Activated T-helper 2 cell treated with anti-CD3 and anti-CD28 coated beads, Interferon-gamma antibody, Interleukin-2, Interleukin-4, amounts not matched to agents 10 μg/mL and 5 μg/mL and 100 μg/mL, durations not matched to agents 14 hours and 24 hours and 36 hours (primary cell): ENCODE measurements around the gene CC2D2A. TPM values are rescaled to one million over a fixed set of nuclear protein-coding genes. Genes with fewer than 3 reads are reported as not detected.

Experiments used
- DNase-seq: peaks from one replicate; pipeline ENCODE4 v3.0.0; 2021; ENCODE audit warnings: low spot score
- H3K27ac Mint-ChIP-seq: one replicate; pipeline ENCODE4 v1.8.0; 2021; ENCODE audit warnings: mixed read lengths
- H3K27me3 Mint-ChIP-seq: one replicate; pipeline ENCODE4 v1.8.0; 2021; ENCODE audit warnings: low read depth, mixed read lengths
- H3K36me3 Mint-ChIP-seq: one replicate; pipeline ENCODE4 v1.8.0; 2021; ENCODE audit warnings: low read depth, mixed read lengths
- H3K4me1 Mint-ChIP-seq: one replicate; pipeline ENCODE4 v1.8.0; 2021; ENCODE audit warnings: low read depth, mixed read lengths
- H3K4me3 Mint-ChIP-seq: one replicate; pipeline ENCODE4 v1.8.0; 2021; ENCODE audit warnings: low read depth, mild to moderate bottlenecking, moderate library complexity, mixed read lengths
- H3K9me3 Mint-ChIP-seq: one replicate; pipeline ENCODE4 v1.8.0; 2021; ENCODE audit warnings: mixed read lengths
- intact Hi-C: fragments of 100-400 bp; cut with micrococcal nuclease; formaldehyde crosslinking; loops from one replicate; pipeline ENCODE4 v1.15.1; 2023
- total RNA-seq: library from RNA; stranded (reverse); gene quantifications from 2 replicates; pipeline ENCODE4 v1.2.3, GENCODE V29; 2022

CC2D2A gene
- total RNA-seq, 1 donor from 2014 or later = not detected

- Mint-ChIP-seq H3K4me3 (no peak overlapping the region), H3K27me3 (no peaks in the 10 kb centered on the region), H3K9me3 (no peaks in the 10 kb centered on the region), H3K27ac (no peak overlapping the region), H3K4me1 (no peaks in the 10 kb centered on the region), H3K36me3 (no peaks in the 10 kb centered on the region)
- intact Hi-C loops = no loop called here
- no peak for DNase-seq
These were observed 64.1 kb downstream of the CC2D2A start for GRCh38 chr4:15533817-15534216.

GRCh38 chr4:15535599-15535998 lies 65.9 kb downstream of the CC2D2A start:
- H3K36me3 Mint-ChIP-seq = no peaks in the 10 kb centered on the region
- no peak overlapping the region for H3K27ac Mint-ChIP-seq
- H3K27me3 Mint-ChIP-seq = no peaks in the 10 kb centered on the region
- no peak for DNase-seq
- H3K4me3 Mint-ChIP-seq = no peak overlapping the region
- intact Hi-C loops = no loop called here
- no peaks in the 10 kb centered on the region for H3K9me3 Mint-ChIP-seq
- no peaks in the 10 kb centered on the region for H3K4me1 Mint-ChIP-seq

- intact Hi-C loops = no loop called here
- H3K4me3 Mint-ChIP-seq = no peak overlapping the region
- H3K4me1 Mint-ChIP-seq = no peaks in the 10 kb centered on the region
- DNase-seq = no peak
- no peaks in the 10 kb centered on the region for H3K36me3 Mint-ChIP-seq
- no peak overlapping the region for H3K27ac Mint-ChIP-seq
- no peaks in the 10 kb centered on the region for H3K9me3 Mint-ChIP-seq
- no peaks in the 10 kb centered on the region for H3K27me3 Mint-ChIP-seq
These were observed 67.1 kb downstream of the CC2D2A start for GRCh38 chr4:15536552-15537499.

GRCh38 chr4:15541941-15542340 lies 72.3 kb downstream of the CC2D2A start:
- Mint-ChIP-seq H3K4me3 (no peak overlapping the region), H3K36me3 (no peaks in the 10 kb centered on the region), H3K4me1 (peaks cover 6% of the 10 kb centered on the region), H3K27me3 (no peaks in the 10 kb centered on the region), H3K27ac (no peak overlapping the region), H3K9me3 (no peaks in the 10 kb centered on the region)
- intact Hi-C loops = no loop called here
- no peak for DNase-seq

- H3K27ac Mint-ChIP-seq = no peak overlapping the region
- H3K36me3 Mint-ChIP-seq = no peaks in the 10 kb centered on the region
- H3K27me3 Mint-ChIP-seq = no peaks in the 10 kb centered on the region
- no peak for DNase-seq
- no peak overlapping the region for H3K4me3 Mint-ChIP-seq
- peaks cover 11% of the 10 kb centered on the region for H3K4me1 Mint-ChIP-seq
- no peaks in the 10 kb centered on the region for H3K9me3 Mint-ChIP-seq
- intact Hi-C loops = no loop called here
These were observed 73.1 kb downstream of the CC2D2A start for GRCh38 chr4:15542760-15543159.

GRCh38 chr4:15543537-15544247 lies 74.0 kb downstream of the CC2D2A start:
- intact Hi-C loops = no loop called here

GRCh38 chr4:15544248-15544729 lies 74.6 kb downstream of the CC2D2A start:
- Mint-ChIP-seq H3K4me3 (no peak overlapping the region), H3K27ac (no peak overlapping the region), H3K27me3 (no peaks in the 10 kb centered on the region), H3K36me3 (no peaks in the 10 kb centered on the region), H3K4me1 (peaks cover 11% of the 10 kb centered on the region), H3K9me3 (no peaks in the 10 kb centered on the region)
- DNase-seq = no peak
- intact Hi-C loops = no loop called here

More at GRCh38 chr4:15543537-15544247, 74.0 kb downstream of the CC2D2A start:
- Mint-ChIP-seq H3K27me3 (no peaks in the 10 kb centered on the region), H3K9me3 (no peaks in the 10 kb centered on the region), H3K27ac (no peak overlapping the region), H3K4me1 (peaks cover 11% of the 10 kb centered on the region), H3K4me3 (no peak overlapping the region), H3K36me3 (no peaks in the 10 kb centered on the region)
- DNase-seq = no peak

- Mint-ChIP-seq H3K4me1 (peaks cover 11% of the 10 kb centered on the region), H3K4me3 (no peak overlapping the region), H3K27ac (no peak overlapping the region), H3K9me3 (no peaks in the 10 kb centered on the region), H3K27me3 (no peaks in the 10 kb centered on the region), H3K36me3 (no peaks in the 10 kb centered on the region)
- intact Hi-C loops = no loop called here
- no peak for DNase-seq
These were observed 75.7 kb downstream of the CC2D2A start for GRCh38 chr4:15545371-15545770.

- Mint-ChIP-seq H3K4me1 (peaks cover 11% of the 10 kb centered on the region), H3K4me3 (peak overlapping the region; percentile 11)
- DNase-seq = peak; percentile 14
These were observed 77.7 kb downstream of the CC2D2A start for GRCh38 chr4:15547392-15547791.

GRCh38 chr4:15550491-15550890 lies 80.8 kb downstream of the CC2D2A start:
- no peaks in the 10 kb centered on the region for H3K27me3 Mint-ChIP-seq
- H3K27ac Mint-ChIP-seq = no peak overlapping the region
- no peaks in the 10 kb centered on the region for H3K9me3 Mint-ChIP-seq
- DNase-seq = no peak
- intact Hi-C loops = no loop called here
- H3K4me1 Mint-ChIP-seq = peaks cover 11% of the 10 kb centered on the region
- no peak overlapping the region for H3K4me3 Mint-ChIP-seq
- H3K36me3 Mint-ChIP-seq = no peaks in the 10 kb centered on the region

More at GRCh38 chr4:15547392-15547791, 77.7 kb downstream of the CC2D2A start:
- no peaks in the 10 kb centered on the region for H3K36me3 Mint-ChIP-seq
- intact Hi-C loops = no loop called here
- H3K27ac Mint-ChIP-seq = peak overlapping the region; percentile 1
- H3K27me3 Mint-ChIP-seq = no peaks in the 10 kb centered on the region
- no peaks in the 10 kb centered on the region for H3K9me3 Mint-ChIP-seq

GRCh38 chr4:15551740-15552446 lies 82.2 kb downstream of the CC2D2A start:
- H3K27ac Mint-ChIP-seq = no peak overlapping the region
- intact Hi-C loops = no loop called here
- no peak overlapping the region for H3K4me3 Mint-ChIP-seq
- no peaks in the 10 kb centered on the region for H3K27me3 Mint-ChIP-seq
- no peak for DNase-seq
- H3K4me1 Mint-ChIP-seq = peaks cover 8% of the 10 kb centered on the region
- no peaks in the 10 kb centered on the region for H3K36me3 Mint-ChIP-seq
- H3K9me3 Mint-ChIP-seq = no peaks in the 10 kb centered on the region

- no peaks in the 10 kb centered on the region for H3K9me3 Mint-ChIP-seq
- H3K27ac Mint-ChIP-seq = no peak overlapping the region
- H3K4me1 Mint-ChIP-seq = peaks cover 4% of the 10 kb centered on the region
- DNase-seq = no peak
- H3K27me3 Mint-ChIP-seq = no peaks in the 10 kb centered on the region
- no peaks in the 10 kb centered on the region for H3K36me3 Mint-ChIP-seq
- intact Hi-C loops = no loop called here
- H3K4me3 Mint-ChIP-seq = no peak overlapping the region
These were observed 83.1 kb downstream of the CC2D2A start for GRCh38 chr4:15552557-15553362.
